ENCODE measurements around the gene FNDC11. TPM values are rescaled to one million over a fixed set of nuclear protein-coding genes. Genes with fewer than 3 reads are reported as not detected.

The FNDC11 gene
- total RNA-seq, 2 donors from 2014 or later = 0.66 to 2.9 TPM

DNA sequence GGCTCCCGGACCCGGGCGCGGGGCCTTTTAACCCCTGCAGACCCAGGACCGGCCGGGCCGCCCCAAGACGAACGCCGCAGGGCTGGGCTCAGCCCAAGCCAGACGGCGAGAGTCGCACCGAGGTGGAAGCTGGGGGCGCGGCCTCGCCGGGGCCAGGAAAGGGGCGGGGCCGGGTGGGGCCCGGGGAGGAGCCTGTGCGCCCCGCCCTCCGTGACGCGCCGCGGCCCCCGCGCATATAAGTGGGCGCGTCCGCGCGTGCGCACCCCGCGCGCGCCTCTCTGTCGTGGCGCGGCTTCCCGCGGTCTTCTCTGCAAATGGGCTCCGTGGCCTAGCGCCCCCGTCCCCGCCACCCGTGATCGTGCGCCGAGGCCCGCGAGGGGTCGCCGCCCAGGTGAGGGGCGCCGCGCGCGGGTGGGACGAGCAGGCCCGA, 33.4 kb upstream of the FNDC11 start, which contains the start of gene PPDPF:
TSS of gene PPDPF (plus strand) at position 262 of the 430 bp plus-strand sequence. CDS start 544 bp downstream, outside the sequence.
- Histone ChIP-seq H3K36me3 (replicated peaks in 1 of 2; ENCODE audit: insufficient read depth in 1 of 2, low read depth in 2 of 2) (no peaks in the 10 kb centered on the region), H3K4me1 (peaks cover 24% of the 10 kb centered on the region), H3K9me3 (no peaks in the 10 kb centered on the region), H3K4me3 (peak within 1 kb of the TSS; percentile 35 to 77), H3K27ac (peak within 1 kb of the TSS; percentile 90 to 99 (median 94)), H3K27me3 (no peaks in the 10 kb centered on the region)
- WGBS, 2 donors = 0 to 1% methylated on average over 13 to 50 of the region's 64 CpGs
- TF ChIP-seq, protein P1, sequence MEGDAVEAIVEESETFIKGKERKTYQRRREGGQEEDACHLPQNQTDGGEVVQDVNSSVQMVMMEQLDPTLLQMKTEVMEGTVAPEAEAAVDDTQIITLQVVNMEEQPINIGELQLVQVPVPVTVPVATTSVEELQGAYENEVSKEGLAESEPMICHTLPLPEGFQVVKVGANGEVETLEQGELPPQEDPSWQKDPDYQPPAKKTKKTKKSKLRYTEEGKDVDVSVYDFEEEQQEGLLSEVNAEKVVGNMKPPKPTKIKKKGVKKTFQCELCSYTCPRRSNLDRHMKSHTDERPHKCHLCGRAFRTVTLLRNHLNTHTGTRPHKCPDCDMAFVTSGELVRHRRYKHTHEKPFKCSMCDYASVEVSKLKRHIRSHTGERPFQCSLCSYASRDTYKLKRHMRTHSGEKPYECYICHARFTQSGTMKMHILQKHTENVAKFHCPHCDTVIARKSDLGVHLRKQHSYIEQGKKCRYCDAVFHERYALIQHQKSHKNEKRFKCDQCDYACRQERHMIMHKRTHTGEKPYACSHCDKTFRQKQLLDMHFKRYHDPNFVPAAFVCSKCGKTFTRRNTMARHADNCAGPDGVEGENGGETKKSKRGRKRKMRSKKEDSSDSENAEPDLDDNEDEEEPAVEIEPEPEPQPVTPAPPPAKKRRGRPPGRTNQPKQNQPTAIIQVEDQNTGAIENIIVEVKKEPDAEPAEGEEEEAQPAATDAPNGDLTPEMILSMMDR (IDR thresholded peaks at IDR 0.05) = no peak
- TF ChIP-seq POLR2A (IDR thresholded peaks at IDR 0.05) = peak; percentile 70 to 86 (median 84)
- ATAC-seq = peak; percentile 89
- intact Hi-C loops (cut with DNase I) = no loop called here
- peak; percentile 77 to 85 (median 84) for DNase-seq

DNA sequence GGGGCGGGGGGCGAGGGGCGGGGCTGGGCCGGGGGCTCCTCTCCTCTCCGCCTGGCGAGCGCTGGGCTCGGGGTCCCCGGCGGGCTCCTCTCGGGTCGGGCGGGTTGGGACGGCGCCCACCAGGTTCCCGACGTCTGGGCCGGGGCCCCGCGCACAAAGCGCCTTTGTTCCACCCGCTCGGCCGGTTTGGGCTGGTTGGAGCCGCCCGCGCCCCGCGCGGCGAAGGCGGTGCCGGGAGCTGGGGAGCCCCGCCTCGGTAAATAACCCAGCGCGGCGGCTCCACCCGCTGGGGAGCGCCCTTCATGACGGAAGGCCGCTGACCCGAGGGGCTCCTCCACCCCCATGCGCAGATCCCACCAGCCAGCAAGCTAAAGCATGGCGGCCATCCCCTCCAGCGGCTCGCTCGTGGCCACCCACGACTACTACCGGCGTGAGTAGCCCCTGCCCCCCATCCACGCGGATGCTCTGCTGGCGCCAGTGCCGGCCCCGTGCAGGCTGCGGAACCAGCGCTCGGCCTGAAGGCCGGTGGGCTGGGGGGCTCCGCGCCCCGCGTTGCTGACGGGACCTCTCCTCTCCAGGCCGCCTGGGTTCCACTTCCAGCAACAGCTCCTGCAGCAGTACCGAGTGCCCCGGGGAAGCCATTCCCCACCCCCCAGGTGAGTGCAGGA, 32.9 kb upstream of the FNDC11 start:
- TF ChIP-seq, protein P1 (IDR thresholded peaks at IDR 0.05) = no peak
- TF ChIP-seq POLR2A (IDR thresholded peaks at IDR 0.05) = no peak
- 1% methylated on average over 55 of the region's 68 CpGs; no CpG with 5 or more reads in 1 of the 2 donors for WGBS, 2 donors
- Histone ChIP-seq H3K27me3 (no peaks in the 10 kb centered on the region), H3K4me1 (peaks cover 24% of the 10 kb centered on the region), H3K27ac (peak overlapping the region; percentile 90 to 99 (median 94)), H3K36me3 (replicated peaks in 1 of 2; ENCODE audit: insufficient read depth in 1 of 2, low read depth in 2 of 2) (no peaks in the 10 kb centered on the region), H3K4me3 (peak overlapping the region; percentile 35 to 77), H3K9me3 (no peaks in the 10 kb centered on the region)
- intact Hi-C loops (cut with DNase I) = no loop called here
- ATAC-seq = peak; percentile 75
- DNase-seq = peak; percentile 81 to 84 (median 83)

DNA sequence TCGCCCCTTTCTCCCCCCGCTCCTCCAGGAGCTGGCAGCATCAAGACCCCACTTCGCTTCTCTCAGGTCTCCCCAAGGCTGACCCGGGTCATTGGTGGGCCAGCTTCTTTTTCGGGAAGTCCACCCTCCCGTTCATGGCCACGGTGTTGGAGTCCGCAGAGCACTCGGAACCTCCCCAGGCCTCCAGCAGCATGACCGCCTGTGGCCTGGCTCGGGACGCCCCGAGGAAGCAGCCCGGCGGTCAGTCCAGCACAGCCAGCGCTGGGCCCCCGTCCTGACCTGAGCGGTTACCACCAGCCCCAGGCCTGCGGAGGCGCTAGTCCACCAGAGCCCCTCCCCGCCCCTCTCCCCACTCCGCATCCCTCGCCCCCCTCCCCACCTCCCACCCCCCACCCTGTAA, 32.4 kb upstream of the FNDC11 start:
- intact Hi-C loops (cut with DNase I) = no loop called here
- H3K36me3 ChIP-seq (replicated peaks in 1 of 2; ENCODE audit: insufficient read depth in 1 of 2, low read depth in 2 of 2) = no peaks in the 10 kb centered on the region
- TF ChIP-seq POLR2A (IDR thresholded peaks at IDR 0.05) = no peak
- TF ChIP-seq, protein P1 (IDR thresholded peaks at IDR 0.05) = no peak
- H3K4me1 ChIP-seq = peaks cover 24% of the 10 kb centered on the region
- ATAC-seq = no peak
- no peaks in the 10 kb centered on the region for H3K27me3 ChIP-seq
- H3K9me3 ChIP-seq = no peaks in the 10 kb centered on the region
- peak overlapping the region in 1 of 2 donors; percentile 77 for H3K4me3 ChIP-seq
- 32% methylated on average over 21 of the region's 23 CpGs; no CpG with 5 or more reads in 1 of the 2 donors for WGBS, 2 donors
- DNase-seq = peak in 2 of 4 donors; percentile 20 to 22
- peak overlapping the region in 2 of 4 donors; percentile 96 to 99 for H3K27ac ChIP-seq

DNA sequence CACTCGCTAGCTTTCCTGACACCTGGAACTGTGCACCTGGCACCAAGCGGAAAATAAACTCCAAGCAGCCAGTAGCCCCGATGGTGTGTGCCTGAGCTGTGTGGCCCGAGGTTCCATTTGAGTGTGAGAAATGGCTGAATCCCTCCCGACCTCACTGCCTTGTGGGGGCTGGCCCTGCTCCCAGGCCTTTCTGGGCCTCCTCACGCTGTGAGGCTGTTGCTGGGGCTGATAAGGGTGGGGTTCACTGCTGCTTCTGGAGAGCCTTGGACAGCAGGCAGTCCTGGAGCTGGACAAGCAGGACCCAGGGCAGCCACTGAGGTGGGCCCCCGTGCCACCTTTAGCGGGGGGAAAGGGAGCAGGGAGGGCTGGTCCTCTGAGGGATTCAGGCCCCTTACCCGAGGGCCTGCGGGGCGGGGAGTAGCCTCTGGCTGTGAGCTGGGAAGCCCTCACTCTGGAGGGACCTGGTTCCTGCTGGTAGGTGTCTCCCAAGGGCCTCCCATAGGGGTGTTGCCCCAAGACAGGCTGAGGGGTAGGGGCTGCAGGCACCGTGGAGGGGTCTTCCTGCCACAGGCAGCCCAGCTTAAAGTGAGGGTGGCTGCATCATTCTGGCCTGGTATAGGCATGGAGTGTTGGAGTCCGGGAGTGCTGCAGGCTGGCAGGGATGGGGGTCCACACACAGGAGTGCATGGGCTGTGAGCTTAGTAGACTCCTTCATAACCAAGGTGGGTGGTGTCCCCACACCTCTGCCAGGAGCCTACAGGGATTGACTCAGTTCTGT, 31.7 kb upstream of the FNDC11 start:
- peaks cover 24% of the 10 kb centered on the region for H3K4me1 ChIP-seq
- TF ChIP-seq POLR2A (IDR thresholded peaks at IDR 0.05) = no peak
- TF ChIP-seq, protein P1 (IDR thresholded peaks at IDR 0.05) = no peak
- 58% methylated on average over 13 of the region's 13 CpGs; no CpG with 5 or more reads in 1 of the 2 donors for WGBS, 2 donors
- DNase-seq (peak in 2 of 4 donors; percentile 13 to 18), ATAC-seq (no peak)
- H3K36me3 ChIP-seq (replicated peaks in 1 of 2; ENCODE audit: insufficient read depth in 1 of 2, low read depth in 2 of 2) = no peaks in the 10 kb centered on the region
- no peaks in the 10 kb centered on the region for H3K9me3 ChIP-seq
- intact Hi-C loops (cut with DNase I) = no loop called here
- H3K27me3 ChIP-seq = no peaks in the 10 kb centered on the region
- no peak overlapping the region for H3K4me3 ChIP-seq
- H3K27ac ChIP-seq = no peak overlapping the region
